Measurements from ENCODE around the gene RYR1. TPM values are rescaled to one million over a fixed set of nuclear protein-coding genes. Genes with fewer than 3 reads are reported as not detected.

Gene RYR1
- total and polyA plus RNA-seq, 2 of the 8 experiments (the other 6 are each of a cell fraction or from before 2014, with no cell fraction given) = 5.8 to 11.8 TPM

- H2BK12ac ChIP-seq (ENCODE audit: low read depth, low read length) = no peak overlapping the region
- H4K5ac ChIP-seq (ENCODE audit: insufficient read length, low read depth, low read length) = no peak overlapping the region
- no peaks in the 10 kb centered on the region for H3K23me2 ChIP-seq (ENCODE audit: low read depth, low read length)
- H3K4me3 ChIP-seq (ENCODE audit: extremely low read depth in 1 of 4, insufficient read depth in 2 of 4, low read depth in 3 of 4, low read length in 4 of 4) = no peak overlapping the region
- H3K23ac ChIP-seq (ENCODE audit: insufficient read length) = no peak overlapping the region
- CTCF ChIA-PET (ENCODE audit: partially characterized antibody) = interaction anchor here (0.6 to 2.9 kb wide), 7 partner anchors 8 to 37 kb away, joined by 3 to 35 read pairs (median 4); partner anchors contain the start of genes FAM98C and RASGRP4
- H4K91ac ChIP-seq (replicated peaks; ENCODE audit: insufficient read length, low read length) = no peak overlapping the region
- H2BK15ac ChIP-seq (ENCODE audit: low read length) = no peak overlapping the region
- no peak overlapping the region for H3K9ac ChIP-seq (replicated peaks in 1 of 4; ENCODE audit: extremely low read depth in 1 of 4, low read depth in 3 of 4, low read length in 3 of 4)
- H3K36me3 ChIP-seq (ENCODE audit: control insufficient read depth in 2 of 4, insufficient read depth in 4 of 4, low read length in 3 of 4) = peaks cover 0 to 4% (median 3%) of the 10 kb centered on the region in 4 experiments; a peak in 4 of 8 replicates
- no peak overlapping the region for H3K56ac ChIP-seq (replicated peaks; ENCODE audit: insufficient read length, low read depth, low read length)
- H3K14ac ChIP-seq (ENCODE audit: insufficient read length) = no peak overlapping the region
- TF ChIP-seq SP2 (IDR thresholded peaks at IDR 0.05; ENCODE audit: low read length) (no peak), TCF12 (IDR thresholded peaks at IDR 0.05; ENCODE audit: low read depth, low read length) (no peak), HDAC2 (IDR thresholded peaks at IDR 0.05; ENCODE audit: borderline replicate concordance in 1 of 2, low read depth in 2 of 2, low read length in 2 of 2) (no peak), NANOG (IDR thresholded peaks at IDR 0.05; ENCODE audit: insufficient read depth, low read depth, low read length, poor library complexity, severe bottlenecking) (no peak), CREB1 (IDR thresholded peaks at IDR 0.05) (no peak), BRCA1 (IDR thresholded peaks at IDR 0.05; ENCODE audit: low read depth, low read length) (no peak), YY1 (IDR thresholded peaks at IDR 0.05; ENCODE audit: low read depth, low read length) (no peak)
- TF ChIP-seq, protein P1, sequence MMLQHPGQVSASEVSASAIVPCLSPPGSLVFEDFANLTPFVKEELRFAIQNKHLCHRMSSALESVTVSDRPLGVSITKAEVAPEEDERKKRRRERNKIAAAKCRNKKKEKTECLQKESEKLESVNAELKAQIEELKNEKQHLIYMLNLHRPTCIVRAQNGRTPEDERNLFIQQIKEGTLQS (IDR thresholded peaks at IDR 0.05; ENCODE audit: insufficient read depth, low read depth, low read length) = no peak
- TF ChIP-seq, protein P2, sequence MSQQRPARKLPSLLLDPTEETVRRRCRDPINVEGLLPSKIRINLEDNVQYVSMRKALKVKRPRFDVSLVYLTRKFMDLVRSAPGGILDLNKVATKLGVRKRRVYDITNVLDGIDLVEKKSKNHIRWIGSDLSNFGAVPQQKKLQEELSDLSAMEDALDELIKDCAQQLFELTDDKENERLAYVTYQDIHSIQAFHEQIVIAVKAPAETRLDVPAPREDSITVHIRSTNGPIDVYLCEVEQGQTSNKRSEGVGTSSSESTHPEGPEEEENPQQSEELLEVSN (IDR thresholded peaks at IDR 0.05) = no peak
- TF ChIP-seq, protein P3, sequence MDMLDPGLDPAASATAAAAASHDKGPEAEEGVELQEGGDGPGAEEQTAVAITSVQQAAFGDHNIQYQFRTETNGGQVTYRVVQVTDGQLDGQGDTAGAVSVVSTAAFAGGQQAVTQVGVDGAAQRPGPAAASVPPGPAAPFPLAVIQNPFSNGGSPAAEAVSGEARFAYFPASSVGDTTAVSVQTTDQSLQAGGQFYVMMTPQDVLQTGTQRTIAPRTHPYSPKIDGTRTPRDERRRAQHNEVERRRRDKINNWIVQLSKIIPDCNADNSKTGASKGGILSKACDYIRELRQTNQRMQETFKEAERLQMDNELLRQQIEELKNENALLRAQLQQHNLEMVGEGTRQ (IDR thresholded peaks at IDR 0.05; ENCODE audit: low read length) = no peak
- H3K4ac ChIP-seq (replicated peaks; ENCODE audit: insufficient read length, low read depth, low read length) = no peak overlapping the region
- no peak overlapping the region; the same call in 1 of the 2 replicates for H4K8ac ChIP-seq (ENCODE audit: extremely low read depth, insufficient read depth, low read length)
- POLR2A ChIA-PET (ENCODE audit: partially characterized antibody) = interaction anchor here (0.7 to 2.6 kb wide), 6 partner anchors 12 to 98 kb away, joined by 3 to 9 read pairs (median 4); partner anchors contain the start of genes FAM98C and RASGRP4
- H3K79me2 ChIP-seq (ENCODE audit: control insufficient read depth in 1 of 2, insufficient read depth in 2 of 2, low read length in 2 of 2) = peaks cover 0 to 8% of the 10 kb centered on the region in 2 experiments; a peak in 1 of 4 replicates
- no peaks in the 10 kb centered on the region for H3K9me3 ChIP-seq (ENCODE audit: insufficient read depth in 2 of 2, low read depth in 1 of 2, low read length in 1 of 2)
- DNase-seq (ENCODE audit: low read depth in 1 of 2, low spot score in 2 of 2) = no peak
- H3K79me1 ChIP-seq (ENCODE audit: low read depth, low read length) = no peaks in the 10 kb centered on the region
- WGBS, 2 experiments (ENCODE audit: extremely low coverage in 1 of 2, insufficient coverage in 1 of 2, insufficient read length in 1 of 2, insufficient replicate concordance in 2 of 2, low coverage in 1 of 2, low lambda C conversion rate in 2 of 2, missing lambda C conversion rate in 1 of 2) = 85% methylated on average over 14 of the region's 14 CpGs; no CpG with 5 or more reads in 1 of the 2 experiments
- no peak overlapping the region for H2BK120ac ChIP-seq (replicated peaks; ENCODE audit: low read depth, low read length)
- H3K27me3 ChIP-seq (replicated peaks in 1 of 4; ENCODE audit: control insufficient read depth in 3 of 4, extremely low read depth in 1 of 4, insufficient read depth in 3 of 4, low read length in 3 of 4) = no peaks in the 10 kb centered on the region
- no peak overlapping the region for H2BK5ac ChIP-seq (ENCODE audit: low read depth, low read length)
- H2AK5ac ChIP-seq (ENCODE audit: low read depth, low read length) = no peak overlapping the region
- no peak overlapping the region for H3K4me2 ChIP-seq (ENCODE audit: insufficient read depth in 1 of 2, low read depth in 2 of 2, low read length in 2 of 2)
- H3K18ac ChIP-seq (ENCODE audit: extremely low read depth, low read length) = no peak overlapping the region
- H3K27ac ChIP-seq (ENCODE audit: low read depth, low read length) = no peak overlapping the region
- no peak overlapping the region for H2BK20ac ChIP-seq (ENCODE audit: low read length)
- no peak overlapping the region for H2AFZ ChIP-seq (ENCODE audit: low read length)
- H4K20me1 ChIP-seq (replicated peaks in 1 of 2; ENCODE audit: control insufficient read depth in 1 of 2, insufficient read depth in 2 of 2, low read length in 2 of 2) = peaks cover 0 to 2% of the 10 kb centered on the region in 2 experiments
- no peak for FAIRE-seq
- H3K4me1 ChIP-seq (replicated peaks in 1 of 4; ENCODE audit: control insufficient read depth in 3 of 4, insufficient read depth in 4 of 4, low read length in 3 of 4) = peaks cover 0 to 5% (median 3%) of the 10 kb centered on the region in 4 experiments; a peak in 5 of 7 replicates
These were observed 7.1 kb downstream of the RYR1 start for GRCh38 chr19:38440592-38440991.
